ENCODE results near the gene PCDHA8. TPM values are rescaled to one million over a fixed set of nuclear protein-coding genes. Genes with fewer than 3 reads are reported as not detected.
A peak's percentile ranks its signal among the peaks of the same experiment; 100 is the strongest.
"Not testable (repeated sequence)": the region's sequence is repeated elsewhere in the genome, so short reads cannot be mapped to it uniquely, and the experiment has no call there.

Gene PCDHA8
- total RNA-seq, 2 donors from 2014 or later = 0.17 to 0.36 TPM

GRCh38 chr5:140827704-140828361 lies 13.2 kb upstream of the PCDHA8 start, which contains the start of gene PCDHA6:
PCDHA6 (plus strand) TSS chr5:140827960; CDS start chr5:140828092, 132 bp downstream.
- Histone ChIP-seq H3K4me3 (peak within 1 kb of the TSS in 1 of 2 donors; percentile 14), H3K4me1 (replicated peaks) (no peaks in the 10 kb centered on the region), H3K36me3 (no peaks in the 10 kb centered on the region), H3K9me3 (no peaks in the 10 kb centered on the region), H3K27ac (no peak within 1 kb of the TSS), H3K27me3 (replicated peaks; ENCODE audit: insufficient read depth) (peaks cover 2% of the 10 kb centered on the region)
- TF ChIP-seq POLR2AphosphoS5 (IDR thresholded peaks at IDR 0.05) = no peak
- TF ChIP-seq CTCF (IDR thresholded peaks at IDR 0.05) = peak in 1 of 4 experiments; percentile 12
- intact Hi-C loops (cut with DNase I) = no loop called here
- no peak for DNase-seq (ENCODE audit: low spot score)
- 17% methylated on average over 27 of the region's 27 CpGs for WGBS

- 21% methylated on average over 18 of the region's 18 CpGs for WGBS
- no peak for DNase-seq (ENCODE audit: low spot score)
Measured at GRCh38 chr5:140828362-140828737, 12.6 kb upstream of the PCDHA8 start.

GRCh38 chr5:140829511-140830501 lies 11.2 kb upstream of the PCDHA8 start:
- WGBS = 38% methylated on average over 74 of the region's 106 CpGs
- H3K4me3 ChIP-seq; H3K36me3 ChIP-seq; H3K27ac ChIP-seq; H3K9me3 ChIP-seq; intact Hi-C loops (cut with DNase I); H3K27me3 ChIP-seq (replicated peaks; ENCODE audit: insufficient read depth); DNase-seq (ENCODE audit: low spot score); H3K4me1 ChIP-seq (replicated peaks): not testable (repeated sequence)

More at GRCh38 chr5:140828362-140828737, 12.6 kb upstream of the PCDHA8 start:
- Histone ChIP-seq H3K4me3 (peak overlapping the region in 1 of 2 donors; percentile 14), H3K27ac (no peak overlapping the region), H3K4me1 (replicated peaks) (no peaks in the 10 kb centered on the region), H3K27me3 (replicated peaks; ENCODE audit: insufficient read depth) (peaks cover 2% of the 10 kb centered on the region), H3K9me3 (no peaks in the 10 kb centered on the region), H3K36me3 (no peaks in the 10 kb centered on the region)
- intact Hi-C loops (cut with DNase I) = no loop called here
- no peak for TF ChIP-seq CTCF (IDR thresholded peaks at IDR 0.05)
- no peak for TF ChIP-seq POLR2AphosphoS5 (IDR thresholded peaks at IDR 0.05)
- no peak for TF ChIP-seq POLR2A (IDR thresholded peaks at IDR 0.05)

- WGBS = 14% methylated on average over 8 of the region's 8 CpGs
- TF ChIP-seq POLR2AphosphoS5 (IDR thresholded peaks at IDR 0.05) = no peak
- no peak for TF ChIP-seq POLR2A (IDR thresholded peaks at IDR 0.05)
- TF ChIP-seq CTCF (IDR thresholded peaks at IDR 0.05) = no peak
- intact Hi-C loops (cut with DNase I) = no loop called here
- Histone ChIP-seq H3K36me3 (no peaks in the 10 kb centered on the region), H3K9me3 (no peaks in the 10 kb centered on the region), H3K27ac (no peak within 1 kb of the TSS), H3K4me3 (no peak within 1 kb of the TSS), H3K4me1 (replicated peaks) (no peaks in the 10 kb centered on the region), H3K27me3 (replicated peaks; ENCODE audit: insufficient read depth) (peaks cover 4% of the 10 kb centered on the region)
- no peak for DNase-seq (ENCODE audit: low spot score)
Measured at GRCh38 chr5:140833993-140834392, 7.0 kb upstream of the PCDHA8 start, which contains the start of gene PCDHA7. PCDHA7 (plus strand) TSS chr5:140834269; CDS start chr5:140834384, 115 bp downstream.

GRCh38 chr5:140834439-140835008 lies 6.5 kb upstream of the PCDHA8 start:
- intact Hi-C loops (cut with DNase I); H3K27me3 ChIP-seq (replicated peaks; ENCODE audit: insufficient read depth); H3K4me1 ChIP-seq (replicated peaks); DNase-seq (ENCODE audit: low spot score); H3K36me3 ChIP-seq; H3K9me3 ChIP-seq; H3K27ac ChIP-seq; H3K4me3 ChIP-seq: not testable (repeated sequence)
- 12% methylated on average over 25 of the region's 38 CpGs for WGBS
